ENCODE results near the gene GPRASP2. TPM values are rescaled to one million over a fixed set of nuclear protein-coding genes. Genes with fewer than 3 reads are reported as not detected.
A peak's percentile ranks its signal among the peaks of the same experiment; 100 is the strongest.

The GPRASP2 gene
- total RNA-seq, 1 donor from 2014 or later = 10.6 TPM

GRCh38 chrX:102723456-102723855, 11.2 kb downstream of the GPRASP2 start:
- no peak for DNase-seq (ENCODE audit: extremely low spot score, unreplicated experiment)
- no peaks in the 10 kb centered on the region for H3K36me3 Mint-ChIP-seq (ENCODE audit: unreplicated experiment)

GRCh38 chrX:102727761-102728160, 15.5 kb downstream of the GPRASP2 start:
- Mint-ChIP-seq H3K27ac (ENCODE audit: unreplicated experiment) (no peak overlapping the region), H3K27me3 (ENCODE audit: unreplicated experiment) (no peaks in the 10 kb centered on the region), H3K36me3 (ENCODE audit: unreplicated experiment) (no peaks in the 10 kb centered on the region), H3K9me3 (ENCODE audit: unreplicated experiment) (no peaks in the 10 kb centered on the region), H3K4me3 (ENCODE audit: unreplicated experiment) (no peak overlapping the region), H3K4me1 (ENCODE audit: unreplicated experiment) (peaks cover 11% of the 10 kb centered on the region)
- no peak for DNase-seq (ENCODE audit: extremely low spot score, unreplicated experiment)
- no peak for TF ChIP-seq CTCF (IDR thresholded peaks at IDR 0.05)

More at GRCh38 chrX:102723456-102723855, 11.2 kb downstream of the GPRASP2 start:
- Mint-ChIP-seq H3K27me3 (ENCODE audit: unreplicated experiment) (no peaks in the 10 kb centered on the region), H3K9me3 (ENCODE audit: unreplicated experiment) (no peaks in the 10 kb centered on the region), H3K4me1 (ENCODE audit: unreplicated experiment) (no peaks in the 10 kb centered on the region), H3K4me3 (ENCODE audit: unreplicated experiment) (no peak overlapping the region), H3K27ac (ENCODE audit: unreplicated experiment) (no peak overlapping the region)
- TF ChIP-seq CTCF (IDR thresholded peaks at IDR 0.05) = no peak

GRCh38 chrX:102728646-102729045, 16.4 kb downstream of the GPRASP2 start:
- Mint-ChIP-seq H3K27me3 (ENCODE audit: unreplicated experiment) (no peaks in the 10 kb centered on the region), H3K4me3 (ENCODE audit: unreplicated experiment) (no peak overlapping the region), H3K9me3 (ENCODE audit: unreplicated experiment) (no peaks in the 10 kb centered on the region), H3K4me1 (ENCODE audit: unreplicated experiment) (peaks cover 11% of the 10 kb centered on the region), H3K36me3 (ENCODE audit: unreplicated experiment) (no peaks in the 10 kb centered on the region), H3K27ac (ENCODE audit: unreplicated experiment) (no peak overlapping the region)
- DNase-seq (ENCODE audit: extremely low spot score, unreplicated experiment) = no peak
- no peak for TF ChIP-seq CTCF (IDR thresholded peaks at IDR 0.05)

GRCh38 chrX:102739657-102740056, 27.4 kb downstream of the GPRASP2 start:
- Mint-ChIP-seq H3K4me1 (ENCODE audit: unreplicated experiment) (peaks cover 14% of the 10 kb centered on the region), H3K27me3 (ENCODE audit: unreplicated experiment) (no peaks in the 10 kb centered on the region), H3K9me3 (ENCODE audit: unreplicated experiment) (peaks cover 4% of the 10 kb centered on the region), H3K4me3 (ENCODE audit: unreplicated experiment) (no peak overlapping the region), H3K27ac (ENCODE audit: unreplicated experiment) (peak overlapping the region; percentile 32), H3K36me3 (ENCODE audit: unreplicated experiment) (peaks cover 3% of the 10 kb centered on the region)
- no peak for TF ChIP-seq CTCF (IDR thresholded peaks at IDR 0.05)
- DNase-seq (ENCODE audit: extremely low spot score, unreplicated experiment) = no peak

GRCh38 chrX:102744307-102744706, 32.1 kb downstream of the GPRASP2 start:
- Mint-ChIP-seq H3K27me3 (ENCODE audit: unreplicated experiment) (no peaks in the 10 kb centered on the region), H3K27ac (ENCODE audit: unreplicated experiment) (no peak overlapping the region), H3K9me3 (ENCODE audit: unreplicated experiment) (peaks cover 9% of the 10 kb centered on the region), H3K4me1 (ENCODE audit: unreplicated experiment) (peaks cover 12% of the 10 kb centered on the region), H3K4me3 (ENCODE audit: unreplicated experiment) (no peak overlapping the region), H3K36me3 (ENCODE audit: unreplicated experiment) (no peaks in the 10 kb centered on the region)
- no peak for DNase-seq (ENCODE audit: extremely low spot score, unreplicated experiment)
- no peak for TF ChIP-seq CTCF (IDR thresholded peaks at IDR 0.05)

Measured in osteocyte (in vitro differentiated cells).